IMR-90 (cell line): Measurements from ENCODE around the gene PAXIP1. TPM values are rescaled to one million over a fixed set of nuclear protein-coding genes. Genes with fewer than 3 reads are reported as not detected.

Experiments used
- ATAC-seq: fragments of 200-7000 bp; cut with Tn5 transposase; 2 replicates; pipeline ENCODE4 v1.9.1; 2020; ENCODE audit warnings: low read depth, mild to moderate bottlenecking, moderate library complexity
- BruUV-seq: library from RNA; stranded (reverse); fragments of 400-500 nt; replicated peaks from 2 replicates; lab custom pipeline; 2021; lab: Mats Ljungman, UMichigan
- CTCF ChIA-PET: fragments of 300-600 bp; formaldehyde crosslinking; extraction: SDS; loops from one replicate; lab custom pipeline; 2021; ENCODE audit warnings: antibody characterized with exemption; lab: Yijun Ruan, JAX
- POLR2A ChIA-PET: fragments of 300-600 bp; sonication (Branson Sonifier 250); formaldehyde crosslinking; loops from one replicate; lab custom pipeline; 2022; ENCODE audit warnings: antibody characterized with exemption; ENCODE audit not compliant: unreplicated experiment; lab: Charles Lee
- DNase-seq: peaks from one replicate; pipeline ENCODE4 v3.0.0; 2013
- H2AFZ ChIP-seq: replicated peaks from 2 replicates; pipeline ENCODE3; 2013; ENCODE audit warnings: low read length, mild to moderate bottlenecking; ENCODE audit not compliant: poor library complexity
- H2AK5ac ChIP-seq: 2 replicates; pipeline ENCODE4 v1.6.1; 2013; ENCODE audit warnings: low read depth, low read length, inconsistent platforms
- H2AK9ac ChIP-seq: replicated peaks from 2 replicates; pipeline ENCODE3; 2013; ENCODE audit warnings: mild to moderate bottlenecking, low read depth, low read length, moderate library complexity; ENCODE audit not compliant: poor library complexity
- H2BK120ac ChIP-seq: 2 replicates; pipeline ENCODE4 v1.6.1; 2013; ENCODE audit warnings: low read depth, low read length, inconsistent platforms
- H2BK15ac ChIP-seq: 3 replicates; pipeline ENCODE4 v1.6.1; 2013; ENCODE audit warnings: low read depth, low read length, inconsistent platforms
- H2BK20ac ChIP-seq: 2 replicates; pipeline ENCODE4 v1.6.1; 2013; ENCODE audit warnings: low read depth, mild to moderate bottlenecking, inconsistent platforms, low read length, moderate library complexity
- H2BK5ac ChIP-seq: 2 replicates; pipeline ENCODE4 v1.6.1; 2013; ENCODE audit warnings: mild to moderate bottlenecking, low read depth, low read length, inconsistent platforms; ENCODE audit not compliant: poor library complexity, severe bottlenecking
- H3K14ac ChIP-seq: replicated peaks from 2 replicates; pipeline ENCODE4 v1.6.1; 2013; ENCODE audit warnings: low read depth, low read length, inconsistent platforms
- H3K18ac ChIP-seq: 2 replicates; pipeline ENCODE4 v1.6.1; 2013; ENCODE audit warnings: low read depth, low read length, control low read depth
- H3K23ac ChIP-seq: 2 replicates; pipeline ENCODE4 v1.6.1; 2013; ENCODE audit warnings: low read depth, low read length, inconsistent platforms
- H3K27ac ChIP-seq: 2 replicates; pipeline ENCODE4 v1.5.1; 2013; ENCODE audit warnings: mild to moderate bottlenecking, control low read depth, low read length; ENCODE audit not compliant: insufficient read depth
- H3K27me3 ChIP-seq: 2 replicates; pipeline ENCODE4 v1.6.1; 2013; ENCODE audit warnings: low read length; ENCODE audit not compliant: control insufficient read depth, insufficient read depth
- H3K36me3 ChIP-seq: 2 replicates; pipeline ENCODE4 v1.6.1; 2013; ENCODE audit warnings: low read length, mixed read lengths; ENCODE audit not compliant: control insufficient read depth, insufficient read depth
- H3K4ac ChIP-seq: 2 replicates; pipeline ENCODE4 v1.6.1; 2013; ENCODE audit warnings: low read depth, low read length, inconsistent platforms
- H3K4me1 ChIP-seq: 2 replicates; pipeline ENCODE4 v1.6.1; 2013; ENCODE audit warnings: low read length, mixed read lengths; ENCODE audit not compliant: control insufficient read depth, insufficient read depth
- H3K4me2 ChIP-seq: 2 replicates; pipeline ENCODE4 v1.6.1; 2013; ENCODE audit warnings: low read depth, mild to moderate bottlenecking, control low read depth, low read length, moderate library complexity
- H3K4me3 ChIP-seq: 2 replicates; pipeline ENCODE4 v1.5.1; 2013; ENCODE audit warnings: low read depth, mild to moderate bottlenecking, control low read depth, low read length, moderate library complexity; ENCODE audit not compliant: insufficient read depth
- H3K56ac ChIP-seq: 2 replicates; pipeline ENCODE4 v1.6.1; 2013; ENCODE audit warnings: low read length, inconsistent platforms; ENCODE audit not compliant: insufficient read depth; ENCODE audit errors: extremely low read depth
- H3K79me1 ChIP-seq, 2 experiments: 2 replicates each; pipeline ENCODE4 v1.6.1; 2013; ENCODE audit warnings: low read length in 2 of 2, inconsistent platforms in 1 of 2, low read depth in 1 of 2
- H3K9ac ChIP-seq: 2 replicates; pipeline ENCODE4 v1.6.1; 2013; ENCODE audit warnings: low read depth, low read length, control low read depth
- H3K9me1 ChIP-seq: 2 replicates; pipeline ENCODE4 v1.6.1; 2013; ENCODE audit warnings: low read length, inconsistent platforms; ENCODE audit not compliant: insufficient read depth
- H3K9me3 ChIP-seq: 2 replicates; pipeline ENCODE4 v1.6.1; 2013; ENCODE audit warnings: low read length; ENCODE audit not compliant: control insufficient read depth, insufficient read depth
- H4K20me1 ChIP-seq: 2 replicates; pipeline ENCODE4 v1.6.1; 2013; ENCODE audit warnings: low read length, inconsistent platforms; ENCODE audit not compliant: insufficient read depth
- H4K5ac ChIP-seq: 2 replicates; pipeline ENCODE4 v1.6.1; 2013; ENCODE audit warnings: mild to moderate bottlenecking, low read depth, low read length, control low read depth
- H4K8ac ChIP-seq, 2 experiments: 2 replicates each; pipeline ENCODE4 v1.6.1; 2013; ENCODE audit warnings: low read depth in 2 of 2, low read length in 2 of 2, control low read depth in 1 of 2, inconsistent platforms in 1 of 2
- H4K91ac ChIP-seq: 2 replicates; pipeline ENCODE4 v1.6.1; 2013; ENCODE audit warnings: low read depth, low read length, inconsistent platforms; ENCODE audit not compliant: insufficient read depth
- BHLHE40 ChIP-seq: fragments of 150-350 bp; IDR thresholded peaks from 2 replicates; pipeline ENCODE4 v1.6.1; 2016; ENCODE audit warnings: mild to moderate bottlenecking, low read depth, low read length
- CHD1 ChIP-seq: IDR thresholded peaks from 2 replicates; pipeline ENCODE4 v1.6.1; 2012; ENCODE audit warnings: low read depth, low read length, improper control_type of control experiment
- FOS ChIP-seq: fragments of 150-350 bp; IDR thresholded peaks from 2 replicates; pipeline ENCODE4 v1.6.1; 2016; ENCODE audit warnings: low read depth, low read length
- MAZ ChIP-seq: IDR thresholded peaks from 2 replicates; pipeline ENCODE4 v1.6.1; 2012; ENCODE audit warnings: low read depth, mild to moderate bottlenecking, low read length, improper control_type of control experiment, moderate library complexity, borderline replicate concordance
- MXI1 ChIP-seq: IDR thresholded peaks from 2 replicates; pipeline ENCODE4 v1.6.1; 2012; ENCODE audit warnings: low read depth, mild to moderate bottlenecking, low read length, moderate library complexity, borderline replicate concordance
- NFE2L2 ChIP-seq: fragments of 150-350 bp; IDR thresholded peaks from 2 replicates; pipeline ENCODE4 v1.6.1; 2016; ENCODE audit warnings: low read depth, mild to moderate bottlenecking, low read length
- RCOR1 ChIP-seq: IDR thresholded peaks from 2 replicates; pipeline ENCODE4 v1.6.1; 2012; ENCODE audit warnings: mild to moderate bottlenecking, low read length, improper control_type of control experiment; ENCODE audit not compliant: insufficient replicate concordance
- RFX5 ChIP-seq: IDR thresholded peaks from 2 replicates; pipeline ENCODE4 v1.8.0; 2012; ENCODE audit warnings: low read depth, mild to moderate bottlenecking, low read length, moderate library complexity
- WGBS, 2 experiments: methylation state at CpG; one replicate each; pipeline versions ENCODE4 v1.1.5 to v1.1.7; 2013; ENCODE audit warnings: missing lambda C conversion rate in 2 of 2; ENCODE audit not compliant: insufficient read length in 1 of 2; ENCODE audit errors: extremely low coverage in 2 of 2; 5-methylcytosine and 5-hydroxymethylcytosine counted together
- dilution Hi-C: fragments of 300-500 bp; cut with HindIII; formaldehyde crosslinking; loops from one replicate; pipeline ENCODE4 v1.14.3; 2018; ENCODE audit warnings: low sequenced_read_pairs; ENCODE audit not compliant: unreplicated experiment
- in situ Hi-C: fragments of 300-500 bp; cut with MboI; formaldehyde crosslinking; loops from 3 replicates; pipeline ENCODE4 v1.14.3; 2019; ENCODE audit warnings: low sequenced_read_pairs, inconsistent platforms, mixed read lengths
- intact Hi-C: fragments of 100-400 bp; cut with micrococcal nuclease; formaldehyde crosslinking; loops from 2 replicates; pipeline ENCODE4 v1.10.0; 2022
- polyA plus RNA-seq, 3 experiments: library from polyadenylated mRNA; depleted of rRNA; stranded (reverse); fragments of >200 nt; gene quantifications; 2 replicates each; pipeline ENCODE4 v1.2.3, GENCODE V29; 2012; ENCODE audit warnings: low replicate concordance in 1 of 3
- total RNA-seq: library from RNA; depleted of rRNA; stranded (reverse); fragments of >200 nt; gene quantifications from 2 replicates; pipeline ENCODE4 v1.2.3, GENCODE V29; 2012
- TF ChIP-seq, protein P1 (sequence below): conservative IDR thresholded peaks from 2 replicates; pipeline ENCODE4 v1.5.1; 2012; ENCODE audit warnings: mild to moderate bottlenecking, low read depth, low read length, improper control_type of control experiment

The PAXIP1 gene
- total and polyA plus RNA-seq, 2 of the 4 experiments (the other 2 are of a cell fraction): 7.3 to 8.7 TPM

DNA sequence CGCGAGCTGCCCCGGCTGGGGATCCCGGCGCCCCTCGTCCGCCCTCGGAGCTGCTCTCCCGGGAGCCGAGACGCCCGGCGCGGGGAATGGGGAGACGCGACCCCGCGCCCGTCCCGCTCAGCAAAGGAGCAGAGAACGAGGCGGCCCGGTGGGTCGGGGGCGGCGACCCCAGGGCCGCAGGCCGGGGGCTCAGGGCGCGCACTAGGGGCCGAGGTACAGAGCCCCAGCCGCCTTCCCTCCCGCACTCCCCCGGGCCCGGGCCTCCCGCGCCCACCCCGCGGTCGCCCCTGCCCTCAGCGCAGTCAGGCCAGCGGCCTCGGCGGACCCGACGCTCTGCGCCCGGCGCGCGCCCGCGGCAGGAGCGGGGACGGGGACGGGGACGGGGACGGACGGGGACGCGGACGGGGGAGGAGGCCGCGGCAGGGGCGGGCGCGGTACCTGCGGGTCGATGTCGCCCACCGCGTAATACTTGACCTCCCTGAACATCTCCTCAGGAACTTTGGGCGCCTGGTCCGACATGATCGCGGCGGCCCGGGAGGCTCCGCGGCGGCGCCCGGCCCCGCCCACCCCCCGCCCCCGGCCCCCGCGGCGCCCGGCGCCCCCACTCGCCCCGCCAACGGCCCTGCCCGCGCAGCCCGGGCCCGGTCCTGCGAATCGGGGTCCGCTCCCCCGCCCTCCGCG is 373 bp downstream of the PAXIP1 start:
- H3K18ac ChIP-seq: no peak overlapping the region
- BruUV-seq: no TSS peak
- peak overlapping the region in 1 of 2 experiments; percentile 64; a peak in 2 of 4 replicates for H4K8ac ChIP-seq
- H3K36me3 ChIP-seq: peaks cover 6% of the 10 kb centered on the region
- H3K4ac ChIP-seq: no peak overlapping the region
- peak overlapping the region; percentile 99 for H2AFZ ChIP-seq
- no peak overlapping the region for H3K56ac ChIP-seq
- no peaks in the 10 kb centered on the region for H3K9me3 ChIP-seq
- no peaks in the 10 kb centered on the region for H4K20me1 ChIP-seq
- TF ChIP-seq CHD1 (no peak), RFX5 (no peak), RCOR1 (no peak), MXI1 (no peak), NFE2L2 (no peak), BHLHE40 (no peak), MAZ (no peak), FOS (no peak)
- TF ChIP-seq, protein P1, sequence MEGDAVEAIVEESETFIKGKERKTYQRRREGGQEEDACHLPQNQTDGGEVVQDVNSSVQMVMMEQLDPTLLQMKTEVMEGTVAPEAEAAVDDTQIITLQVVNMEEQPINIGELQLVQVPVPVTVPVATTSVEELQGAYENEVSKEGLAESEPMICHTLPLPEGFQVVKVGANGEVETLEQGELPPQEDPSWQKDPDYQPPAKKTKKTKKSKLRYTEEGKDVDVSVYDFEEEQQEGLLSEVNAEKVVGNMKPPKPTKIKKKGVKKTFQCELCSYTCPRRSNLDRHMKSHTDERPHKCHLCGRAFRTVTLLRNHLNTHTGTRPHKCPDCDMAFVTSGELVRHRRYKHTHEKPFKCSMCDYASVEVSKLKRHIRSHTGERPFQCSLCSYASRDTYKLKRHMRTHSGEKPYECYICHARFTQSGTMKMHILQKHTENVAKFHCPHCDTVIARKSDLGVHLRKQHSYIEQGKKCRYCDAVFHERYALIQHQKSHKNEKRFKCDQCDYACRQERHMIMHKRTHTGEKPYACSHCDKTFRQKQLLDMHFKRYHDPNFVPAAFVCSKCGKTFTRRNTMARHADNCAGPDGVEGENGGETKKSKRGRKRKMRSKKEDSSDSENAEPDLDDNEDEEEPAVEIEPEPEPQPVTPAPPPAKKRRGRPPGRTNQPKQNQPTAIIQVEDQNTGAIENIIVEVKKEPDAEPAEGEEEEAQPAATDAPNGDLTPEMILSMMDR: no peak
- peaks cover 15% of the 10 kb centered on the region; the same call in 1 of the 2 replicates for H3K9me1 ChIP-seq
- H2BK20ac ChIP-seq: no peak overlapping the region
- no peak overlapping the region for H2BK15ac ChIP-seq
- dilution Hi-C loops (no loop called here), intact Hi-C loops (loop anchor here (1.0 to 10.0 kb wide), 3 partner anchors 295 to 372 kb away; partner anchors contain the start of gene INSIG1), in situ Hi-C loops (no loop called here)
- H3K4me2 ChIP-seq: no peak overlapping the region; the same call in 1 of the 2 replicates
- POLR2A ChIA-PET: no interaction called here
- peak overlapping the region; percentile 64 for H3K4me3 ChIP-seq
- peaks cover 12 to 49% of the 10 kb centered on the region in 2 experiments; a peak in 3 of 4 replicates for H3K79me1 ChIP-seq
- WGBS, 2 experiments: 0% methylated on average over 27 of the region's 104 CpGs; no CpG with 5 or more reads in 1 of the 2 experiments
- peak overlapping the region; percentile 100 for H2BK5ac ChIP-seq
- ATAC-seq: peak; percentile 52
- H3K9ac ChIP-seq: peak overlapping the region; percentile 78
- CTCF ChIA-PET: no interaction called here
- H2BK120ac ChIP-seq: no peak overlapping the region
- peak overlapping the region; percentile 87 for H2AK9ac ChIP-seq
- H3K27me3 ChIP-seq: no peaks in the 10 kb centered on the region
- no peak overlapping the region for H3K14ac ChIP-seq
- 0 out of 2 replicates have a peak, but pooled peaks cover 1% of the 10 kb centered on the region for H3K4me1 ChIP-seq
- no peak overlapping the region for H4K5ac ChIP-seq
- DNase-seq: no peak
- H4K91ac ChIP-seq: no peak overlapping the region
- peak overlapping the region; percentile 65; the same call in 1 of the 2 replicates for H3K27ac ChIP-seq
- H2AK5ac ChIP-seq: no peak overlapping the region
- no peak overlapping the region for H3K23ac ChIP-seq
